ENCODE data around the gene LMNTD1. TPM values are rescaled to one million over a fixed set of nuclear protein-coding genes. Genes with fewer than 3 reads are reported as not detected.

LMNTD1 gene
- total and polyA plus RNA-seq, 8 donors: not detected

GRCh38 chr12:25438638-25439037 lies 114.4 kb downstream of the LMNTD1 start:
- Histone ChIP-seq H3K4me3 (no peak overlapping the region), H3K27me3 (no peaks in the 10 kb centered on the region), H3K36me3 (no peaks in the 10 kb centered on the region), H3K27ac (no peak overlapping the region), H3K9me3 (no peaks in the 10 kb centered on the region), H3K4me1 (peaks cover 0 to 23% (median 5%) of the 10 kb centered on the region in 4 donors)
- intact Hi-C loops (cut with DNase I; ENCODE audit: low total_unique reads): loop anchor here (10.0 kb wide), 1 partner anchor 586 kb away; no protein-coding TSS in a partner anchor
- TF ChIP-seq EP300 (IDR thresholded peaks at IDR 0.05) (no peak), POLR2A (IDR thresholded peaks at IDR 0.05) (no peak), POLR2AphosphoS5 (IDR thresholded peaks at IDR 0.05) (no peak)
- 85 to 97% (median 89%) methylated on average over 1 of the region's 1 CpG for WGBS, 5 donors
- no peak for DNase-seq

- peaks cover 0 to 30% (median 5%) of the 10 kb centered on the region in 4 donors for H3K4me1 ChIP-seq
- no peaks in the 10 kb centered on the region for H3K36me3 ChIP-seq
- TF ChIP-seq CTCF (IDR thresholded peaks at IDR 0.05) (peak in 5 of 7 experiments; percentile 47 to 79 (median 73)), POLR2A (IDR thresholded peaks at IDR 0.05) (no peak)
- H3K27ac ChIP-seq: peak overlapping the region in 1 of 5 donors; percentile 45
- H3K27me3 ChIP-seq: no peaks in the 10 kb centered on the region
- DNase-seq: peak in 1 of 2 donors; percentile 89
- H3K9me3 ChIP-seq: no peaks in the 10 kb centered on the region
- 41 to 48% (median 43%) methylated on average over 6 to 9 of the region's 9 CpGs for WGBS, 5 donors
- peak overlapping the region in 3 of 4 donors; percentile 30 to 38 (median 32) for H3K4me3 ChIP-seq
- intact Hi-C loops (cut with DNase I; ENCODE audit: low total_unique reads): loop anchor here (10.0 kb wide), 1 partner anchor 588 kb away; no protein-coding TSS in a partner anchor
Measured at GRCh38 chr12:25436206-25437030, 116.7 kb downstream of the LMNTD1 start.

- TF ChIP-seq POLR2AphosphoS5 (IDR thresholded peaks at IDR 0.05) (no peak), CTCF (IDR thresholded peaks at IDR 0.05) (no peak), POLR2A (IDR thresholded peaks at IDR 0.05) (no peak), EP300 (IDR thresholded peaks at IDR 0.05) (no peak)
- H3K27me3 ChIP-seq: no peaks in the 10 kb centered on the region
- 73 to 86% (median 78%) methylated on average over 3 of the region's 3 CpGs for WGBS, 5 donors
- H3K36me3 ChIP-seq: no peaks in the 10 kb centered on the region
- H3K27ac ChIP-seq: no peak overlapping the region
- intact Hi-C loops (cut with DNase I; ENCODE audit: low total_unique reads): loop anchor here (10.0 kb wide), 1 partner anchor 589 kb away; no protein-coding TSS in a partner anchor
- no peak overlapping the region for H3K4me3 ChIP-seq
- no peaks in the 10 kb centered on the region for H3K9me3 ChIP-seq
- DNase-seq: no peak
- peaks cover 0 to 30% (median 5%) of the 10 kb centered on the region in 4 donors for H3K4me1 ChIP-seq
Measured at GRCh38 chr12:25435431-25435830, 117.7 kb downstream of the LMNTD1 start.

GRCh38 chr12:25434515-25434914 lies 118.6 kb downstream of the LMNTD1 start:
- no peak for DNase-seq
- Histone ChIP-seq H3K4me3 (no peak overlapping the region), H3K9me3 (no peaks in the 10 kb centered on the region), H3K36me3 (no peaks in the 10 kb centered on the region), H3K27me3 (no peaks in the 10 kb centered on the region), H3K27ac (no peak overlapping the region), H3K4me1 (peaks cover 0 to 30% (median 5%) of the 10 kb centered on the region in 4 donors)
- WGBS, 5 donors: 69 to 80% (median 74%) methylated on average over 3 of the region's 3 CpGs
- intact Hi-C loops (cut with DNase I; ENCODE audit: low total_unique reads): loop anchor here (10.0 kb wide), 1 partner anchor 590 kb away; no protein-coding TSS in a partner anchor
- no peak for TF ChIP-seq POLR2A (IDR thresholded peaks at IDR 0.05)
- no peak for TF ChIP-seq POLR2AphosphoS5 (IDR thresholded peaks at IDR 0.05)
- TF ChIP-seq CTCF (IDR thresholded peaks at IDR 0.05): no peak
- no peak for TF ChIP-seq EP300 (IDR thresholded peaks at IDR 0.05)

Data from stomach (tissue), 9 donors.